Left renal pelvis (tissue), 4 donors: Measurements from ENCODE around the gene ADGRB2. TPM values are rescaled to one million over a fixed set of nuclear protein-coding genes. Genes with fewer than 3 reads are reported as not detected.

Source experiments
- DNase-seq, 4 donors: peaks; one replicate each; pipeline ENCODE4 v3.0.0-alpha.2; 2013; ENCODE audit warnings: low read depth in 4 of 4, low spot score in 3 of 4
- polyA plus RNA-seq, 4 donors: library from polyadenylated mRNA; unstranded; fragments of 120-200 nt; gene quantifications; one replicate each; pipeline ENCODE4 v1.2.1, GENCODE V29; 2013; ENCODE audit not compliant: insufficient read length in 4 of 4

Gene ADGRB2
- polyA plus RNA-seq, 4 donors, result 12.0 to 26.6 (median 15.8) TPM

DNA sequence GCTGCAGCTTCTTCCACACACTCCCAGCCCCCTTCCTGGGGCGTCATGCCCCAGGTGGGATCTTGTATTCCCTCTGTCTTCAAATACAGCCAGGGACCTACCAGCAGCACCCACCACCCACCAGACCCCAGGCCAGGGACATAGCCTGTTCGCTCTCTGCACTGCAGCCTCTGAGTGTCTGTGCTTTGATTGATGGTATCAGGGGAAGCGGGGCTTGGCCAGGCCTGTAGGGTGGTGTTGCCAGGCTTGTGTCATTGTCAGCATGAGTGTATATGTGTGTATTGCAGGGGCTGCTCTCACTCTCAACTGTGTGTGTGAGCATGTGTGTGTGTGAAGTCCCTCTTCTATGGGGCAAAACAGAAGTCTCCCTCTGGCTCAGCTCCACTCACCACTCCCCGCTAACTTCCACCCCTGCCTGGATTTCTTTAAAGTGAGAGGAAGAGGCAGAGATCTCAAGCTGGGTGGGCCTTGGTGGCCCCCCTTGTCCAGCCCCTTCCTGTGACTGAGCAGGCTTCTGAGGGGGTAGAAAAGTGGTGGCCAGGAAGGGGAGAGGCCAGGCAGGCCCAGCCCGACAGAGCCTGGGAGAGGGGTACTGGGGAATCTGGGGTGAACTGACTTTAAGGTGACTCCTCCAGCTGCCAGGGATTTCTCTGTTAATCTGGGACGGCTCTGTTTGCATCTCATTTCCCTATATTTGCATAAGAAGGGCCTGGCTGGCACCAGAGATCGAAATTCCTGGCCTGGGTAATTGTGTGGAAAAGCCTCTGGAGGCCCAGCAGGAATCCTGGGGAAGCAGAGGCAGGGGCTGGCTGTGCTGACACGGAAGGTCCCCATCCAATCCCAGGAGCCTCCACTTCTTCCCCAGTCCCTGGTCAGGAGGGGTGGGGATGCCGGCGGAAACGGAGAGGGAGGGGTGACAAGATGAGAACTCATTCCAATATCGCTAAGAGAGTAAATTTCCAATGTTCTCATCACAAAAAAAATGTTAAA, 18.6 kb upstream of the ADGRB2 start:
- DNase-seq, result no peak

DNA sequence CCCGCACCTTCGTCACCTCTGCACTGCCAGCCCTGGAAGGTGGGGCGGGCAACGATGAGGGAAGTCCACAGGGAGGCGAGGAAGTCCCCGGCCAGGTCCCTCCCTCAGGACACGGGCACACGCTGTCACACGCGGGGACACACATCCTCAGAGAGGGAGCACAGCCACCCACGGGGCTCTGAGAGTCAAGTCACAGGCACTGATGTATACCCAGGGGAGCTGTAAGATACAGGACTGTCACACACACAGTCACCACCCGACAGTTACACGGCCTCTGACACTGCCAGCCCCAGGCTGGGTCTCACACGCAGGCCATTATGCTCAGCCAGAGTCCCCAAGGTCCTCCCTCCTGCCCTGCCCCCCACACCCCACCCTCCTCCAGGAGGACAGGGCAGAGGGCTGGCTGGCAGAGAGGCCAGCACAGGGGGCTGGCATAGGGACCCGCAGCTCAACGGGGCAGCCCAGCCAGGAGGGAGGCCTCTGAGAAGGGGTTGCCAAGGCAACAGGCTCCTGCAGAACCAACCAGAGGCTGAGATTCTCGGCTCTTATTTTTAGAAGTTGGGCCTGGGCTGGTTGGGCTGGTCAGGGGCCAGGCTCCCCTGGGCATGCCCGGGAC, 17.7 kb upstream of the ADGRB2 start:
- no peak for DNase-seq

DNA sequence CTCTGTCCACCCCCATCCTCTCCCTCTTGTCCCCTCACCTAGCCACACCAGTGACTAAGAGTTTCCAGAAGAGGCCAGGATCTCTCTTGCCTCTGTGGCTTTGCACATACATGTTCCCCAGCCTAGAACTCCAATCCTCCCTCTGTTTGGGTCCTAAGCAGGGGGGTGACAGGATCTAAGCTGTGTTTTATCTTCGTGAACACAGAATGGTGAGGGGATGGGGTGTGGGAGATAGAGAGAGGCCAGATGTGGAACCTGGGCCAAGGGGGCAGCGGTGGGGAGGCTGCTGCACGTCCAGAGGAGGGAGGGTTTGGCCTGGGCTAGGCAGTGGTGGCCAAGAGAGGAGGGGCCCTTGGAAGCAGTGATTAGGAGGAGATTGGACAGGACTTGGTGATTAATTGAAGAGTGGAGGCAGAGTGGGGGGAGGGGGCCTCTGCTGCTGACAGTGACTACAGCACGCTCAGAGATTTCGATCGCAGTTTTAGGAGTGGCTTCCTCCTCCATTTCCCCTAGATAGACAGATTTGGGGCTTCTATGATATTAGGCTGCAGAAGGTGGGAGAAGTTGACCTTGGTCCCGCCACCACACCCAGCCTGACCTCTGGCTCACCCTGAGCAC, 17.1 kb upstream of the ADGRB2 start:
- DNase-seq, result no peak

DNA sequence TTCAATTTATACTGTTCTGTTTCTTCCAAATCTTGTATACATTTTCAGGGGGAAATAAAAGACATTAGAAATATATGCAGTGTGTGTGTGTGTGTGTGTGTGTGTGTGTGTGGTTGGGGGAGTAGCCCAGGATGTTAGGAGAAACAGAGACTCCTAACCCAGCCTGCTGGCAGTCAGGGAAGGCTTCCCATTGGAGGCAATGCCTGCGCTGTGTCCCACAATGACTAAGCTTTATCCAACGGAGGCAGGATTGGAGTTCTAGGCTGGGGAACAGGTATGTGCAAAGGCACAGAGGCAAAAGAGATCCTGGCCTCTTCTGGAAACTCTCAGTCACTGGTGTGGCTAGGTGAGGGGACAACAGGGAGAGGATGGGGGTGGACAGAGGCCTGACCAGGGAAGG, 16.5 kb upstream of the ADGRB2 start:
- DNase-seq, result no peak

DNA sequence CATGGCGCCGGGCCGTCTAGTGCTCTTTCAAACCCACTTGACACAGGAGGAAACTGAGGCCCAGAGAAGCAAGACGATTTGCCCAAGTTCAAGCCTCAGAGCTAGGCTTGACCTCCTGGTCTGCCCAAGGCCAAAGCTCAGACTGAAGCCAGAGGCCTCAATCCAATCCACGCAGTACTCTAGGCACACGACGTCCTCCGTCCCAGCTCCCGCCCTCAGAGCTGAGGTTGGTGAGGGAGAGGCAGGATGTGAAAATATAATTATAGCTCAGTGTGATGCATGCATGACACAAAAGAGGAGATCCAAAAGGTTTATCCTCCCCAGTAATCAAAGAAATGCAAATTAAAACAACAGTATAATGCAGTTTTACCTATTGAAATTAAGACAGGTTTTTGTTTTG, 15.5 kb upstream of the ADGRB2 start:
- no peak for DNase-seq

DNA sequence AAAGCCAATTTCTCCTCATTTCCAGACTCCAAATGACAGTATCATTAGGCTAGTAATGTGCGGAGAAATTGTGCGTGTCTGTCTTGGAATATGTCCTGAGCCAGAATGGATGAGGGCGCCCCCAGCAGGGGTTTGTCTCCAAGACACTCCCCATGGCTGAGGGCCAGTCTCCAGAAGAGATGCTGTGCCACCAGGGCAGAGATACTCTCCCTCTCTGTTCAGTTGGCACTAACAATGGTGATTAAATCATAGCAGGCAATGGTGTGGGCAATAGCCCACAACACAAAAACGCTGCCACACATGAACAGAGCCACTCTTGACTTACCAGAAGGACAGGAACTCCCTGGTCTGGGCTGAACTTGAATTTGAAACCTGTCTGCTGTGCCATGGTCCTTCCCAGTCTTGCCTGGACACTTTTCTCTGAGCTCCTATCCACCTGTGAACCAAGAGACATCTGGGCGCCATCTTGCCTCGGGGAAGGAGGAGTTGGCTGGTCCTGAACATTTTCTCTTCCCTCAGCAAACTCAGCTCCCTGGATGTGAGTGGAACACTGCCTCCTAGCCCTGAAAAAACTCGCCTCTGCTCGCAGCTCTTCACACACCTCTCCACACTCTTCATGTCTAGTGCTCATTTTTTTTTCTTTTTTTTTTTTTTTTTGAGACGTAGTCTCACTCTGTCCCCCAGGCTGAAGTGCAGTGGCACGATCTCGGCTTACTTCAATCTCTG, 14.8 kb upstream of the ADGRB2 start:
- DNase-seq, result no peak

DNA sequence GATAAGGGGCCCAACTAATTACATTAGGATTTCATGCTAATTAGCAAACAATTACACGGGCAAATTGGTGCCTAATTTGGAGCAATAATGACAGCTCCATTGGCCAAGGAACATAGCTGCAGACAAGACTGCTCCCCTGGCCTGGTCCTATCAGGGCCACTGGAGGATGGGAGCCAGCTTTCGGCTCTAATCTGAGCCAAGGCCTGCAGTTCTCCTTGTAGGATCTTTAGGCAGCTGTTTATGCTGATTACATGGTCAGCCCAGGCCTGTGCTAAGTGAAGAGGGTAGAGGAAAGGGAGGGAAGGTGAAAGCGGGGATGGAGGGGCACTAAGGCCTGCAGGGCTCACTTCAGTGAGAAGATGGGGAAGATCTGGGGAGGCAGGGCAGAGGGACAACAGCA, 12.4 kb upstream of the ADGRB2 start:
- DNase-seq, result no peak

DNA sequence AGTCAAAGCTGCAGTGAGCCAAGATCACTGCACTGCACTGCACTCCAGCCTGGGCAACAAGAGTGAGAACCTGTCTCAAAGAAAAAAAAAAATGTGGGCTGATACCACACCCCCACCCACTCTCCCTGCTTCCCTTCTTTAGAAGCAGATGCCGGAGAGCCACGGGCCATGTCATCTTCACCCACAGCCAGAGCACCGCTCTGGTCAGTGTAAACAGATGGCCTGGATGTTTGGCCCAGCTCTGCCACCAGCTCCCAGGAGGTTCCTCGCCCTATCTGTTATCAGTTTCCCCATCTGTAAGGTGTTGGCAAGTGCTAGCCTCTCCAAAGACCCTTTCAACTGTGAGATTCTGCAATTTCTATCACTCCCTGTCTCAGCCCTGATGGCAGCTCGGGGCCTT, 11.9 kb upstream of the ADGRB2 start:
- DNase-seq, result no peak

DNA sequence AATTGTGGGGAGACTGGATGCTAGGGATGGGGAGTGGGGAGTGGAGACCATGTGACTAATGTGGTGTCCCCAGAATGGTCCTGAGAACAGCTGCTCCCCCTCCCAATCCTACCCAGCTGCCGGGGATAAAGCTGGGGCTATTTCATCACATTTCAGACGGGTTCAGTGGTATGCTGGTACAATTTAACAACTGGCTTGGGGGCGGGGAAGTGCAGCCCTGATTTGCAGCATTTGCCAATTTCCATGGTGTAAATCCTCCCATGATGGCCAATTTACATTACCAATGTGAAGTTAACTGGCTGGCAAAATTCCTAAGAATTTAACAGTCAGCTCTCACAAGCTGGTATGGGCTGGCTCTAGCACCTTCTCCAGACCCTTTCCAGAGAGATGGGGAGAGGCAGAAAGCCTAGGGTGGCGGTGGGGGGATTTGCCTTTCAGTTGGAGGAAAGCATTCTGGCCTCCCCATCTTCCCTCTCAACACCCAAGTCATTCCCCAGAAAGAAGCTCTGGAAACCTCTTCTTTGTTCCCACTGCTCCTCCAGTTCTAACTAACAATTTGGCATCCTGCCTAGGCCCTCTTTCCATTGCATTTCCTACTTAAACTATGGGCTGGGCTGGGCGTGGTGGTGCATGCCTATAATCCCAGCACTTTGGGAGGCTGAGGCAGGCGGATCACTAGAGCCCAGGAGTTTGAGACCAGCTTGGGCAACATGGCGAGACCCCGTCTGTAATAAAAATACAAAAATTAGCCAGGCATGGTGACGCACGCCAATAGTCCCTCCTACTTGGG, 11.3 kb upstream of the ADGRB2 start:
- no peak for DNase-seq

DNA sequence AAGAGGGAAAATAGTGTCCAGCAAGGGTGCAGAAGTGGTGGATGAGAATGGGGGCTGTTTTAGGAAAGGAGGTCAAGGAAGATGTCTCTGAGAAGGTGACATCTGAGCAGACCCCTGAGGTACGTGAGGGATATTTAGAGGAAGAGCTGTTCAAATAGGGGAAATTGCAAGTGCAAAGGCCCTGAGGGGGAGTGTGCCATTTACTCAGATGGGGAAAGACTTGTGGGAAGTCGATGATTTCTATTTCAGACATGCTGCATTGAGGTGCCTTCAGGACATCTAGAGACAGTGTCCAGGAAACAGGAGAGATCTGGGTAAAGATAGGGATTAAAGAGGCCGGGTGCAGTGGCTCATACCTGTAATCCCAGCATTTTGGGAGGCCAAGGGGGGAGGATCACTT, 10.4 kb upstream of the ADGRB2 start:
- DNase-seq, result no peak

DNA sequence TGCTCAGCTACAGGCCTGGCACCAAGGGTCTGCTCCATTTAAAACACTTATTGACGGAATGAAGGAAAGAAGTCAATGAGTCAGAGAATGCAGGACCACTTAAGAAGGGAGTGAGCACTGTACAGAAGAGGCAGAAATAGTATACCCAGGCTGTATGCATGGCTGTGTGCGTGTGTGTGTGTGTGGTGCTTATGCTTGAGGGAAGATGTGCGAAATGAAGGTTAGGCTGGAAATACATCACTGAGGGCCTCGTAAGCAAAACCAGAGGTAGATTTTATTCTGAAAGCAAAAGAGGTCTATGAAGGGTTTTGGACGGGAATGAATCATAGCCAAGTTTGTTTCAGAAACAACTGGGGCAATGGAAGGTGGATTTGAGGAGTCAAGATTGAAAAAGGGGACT, 9.7 kb upstream of the ADGRB2 start:
- no peak for DNase-seq

DNA sequence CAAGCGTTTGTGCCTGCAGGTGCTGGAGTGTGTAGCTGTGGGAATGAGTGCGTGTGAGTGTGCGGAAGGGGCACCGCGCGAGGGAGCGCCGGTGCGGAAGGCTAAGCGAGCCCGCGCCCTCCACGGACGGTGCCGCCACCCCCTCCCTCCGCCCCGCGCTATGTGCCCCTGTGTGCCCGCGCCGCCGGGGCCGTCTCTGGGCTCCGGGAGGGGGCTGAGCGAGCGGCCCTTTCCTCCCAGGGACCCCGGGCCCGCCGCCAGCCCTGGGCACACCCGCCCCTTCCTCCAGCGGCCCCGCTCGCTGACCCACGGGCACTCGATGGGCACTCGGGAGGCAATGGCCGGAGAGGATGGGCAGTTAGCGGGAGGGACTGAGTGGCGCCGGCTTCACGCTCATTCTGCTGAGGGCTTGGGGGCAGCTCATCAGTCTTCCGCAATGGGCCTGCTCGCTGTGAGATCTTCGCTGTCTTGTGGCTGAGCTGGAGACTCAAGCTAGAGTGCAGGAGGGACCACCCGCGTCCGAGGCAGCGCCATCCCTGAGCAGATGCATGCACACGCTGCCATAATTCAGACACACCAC, 8.6 kb upstream of the ADGRB2 start:
- no peak for DNase-seq

DNA sequence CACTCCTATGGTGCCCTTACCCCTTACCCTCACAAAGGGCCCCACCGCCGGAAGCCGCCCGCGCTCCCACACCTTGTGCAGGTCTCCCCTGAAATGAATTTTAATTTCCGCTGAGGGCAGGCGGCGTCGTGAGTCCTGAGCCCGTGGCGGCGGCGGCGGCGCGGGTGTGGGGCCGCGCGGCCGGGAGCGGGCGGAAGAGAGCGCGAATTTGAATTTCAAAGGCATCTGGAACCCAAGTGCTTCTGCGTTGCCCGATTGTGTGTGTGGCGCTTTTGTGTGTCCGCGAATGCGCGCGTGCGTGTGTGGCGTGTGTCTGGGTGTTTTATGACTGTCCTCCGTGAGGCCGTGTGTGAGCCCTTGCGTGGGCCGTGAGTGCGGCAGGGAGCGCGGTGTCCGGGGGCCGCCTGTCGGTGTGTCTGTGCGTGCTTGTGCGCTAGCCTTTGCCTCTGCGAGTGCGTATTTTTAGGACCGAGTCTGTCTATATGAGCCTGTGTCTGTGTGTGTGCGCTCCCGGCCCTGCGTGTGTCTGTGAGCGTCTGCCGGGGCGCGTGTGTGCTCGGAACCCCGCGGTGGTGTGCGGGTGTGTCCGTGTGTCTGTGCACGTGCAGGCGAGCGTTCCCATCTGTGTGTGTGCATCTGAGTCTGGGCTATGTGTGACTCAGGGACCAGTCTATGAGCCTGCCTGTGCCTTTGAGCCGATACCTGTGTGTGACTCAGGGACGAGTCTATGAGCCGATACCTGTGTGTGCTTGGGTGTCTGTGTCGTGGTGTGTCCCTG, 7.9 kb upstream of the ADGRB2 start:
- DNase-seq, result no peak

DNA sequence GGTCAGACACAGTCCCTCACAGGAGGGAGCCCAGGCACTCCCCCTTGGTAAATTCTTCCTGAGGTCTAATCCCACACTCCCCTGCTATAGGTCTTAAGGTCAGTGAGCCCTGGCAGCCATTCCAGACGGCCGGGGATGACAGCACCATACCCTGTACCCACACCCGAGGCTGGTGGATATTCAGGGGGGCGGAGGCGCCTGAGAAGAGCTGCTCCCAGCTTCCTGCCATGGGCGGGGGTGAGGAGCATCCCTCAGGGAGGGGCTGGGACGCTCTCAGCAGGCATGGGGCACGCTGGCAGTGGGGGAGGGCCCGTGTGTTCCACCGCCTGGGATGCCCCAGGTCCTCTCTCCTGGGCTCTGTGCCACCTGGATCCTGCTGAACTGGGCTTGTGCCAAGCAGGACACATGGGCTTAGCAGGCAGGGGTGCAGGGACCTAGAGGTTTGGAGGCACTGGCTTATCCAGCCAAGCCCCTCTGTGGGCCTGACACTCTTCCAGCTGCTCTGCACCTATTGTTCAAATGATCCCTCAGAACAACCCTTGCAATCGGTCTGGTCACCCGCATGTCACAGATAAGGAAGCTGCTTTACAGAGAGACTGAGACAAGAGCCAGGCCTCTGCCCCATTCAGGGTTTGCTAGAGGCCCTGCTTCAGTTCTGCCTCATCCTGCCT, 5.7 kb upstream of the ADGRB2 start:
- DNase-seq, result no peak

DNA sequence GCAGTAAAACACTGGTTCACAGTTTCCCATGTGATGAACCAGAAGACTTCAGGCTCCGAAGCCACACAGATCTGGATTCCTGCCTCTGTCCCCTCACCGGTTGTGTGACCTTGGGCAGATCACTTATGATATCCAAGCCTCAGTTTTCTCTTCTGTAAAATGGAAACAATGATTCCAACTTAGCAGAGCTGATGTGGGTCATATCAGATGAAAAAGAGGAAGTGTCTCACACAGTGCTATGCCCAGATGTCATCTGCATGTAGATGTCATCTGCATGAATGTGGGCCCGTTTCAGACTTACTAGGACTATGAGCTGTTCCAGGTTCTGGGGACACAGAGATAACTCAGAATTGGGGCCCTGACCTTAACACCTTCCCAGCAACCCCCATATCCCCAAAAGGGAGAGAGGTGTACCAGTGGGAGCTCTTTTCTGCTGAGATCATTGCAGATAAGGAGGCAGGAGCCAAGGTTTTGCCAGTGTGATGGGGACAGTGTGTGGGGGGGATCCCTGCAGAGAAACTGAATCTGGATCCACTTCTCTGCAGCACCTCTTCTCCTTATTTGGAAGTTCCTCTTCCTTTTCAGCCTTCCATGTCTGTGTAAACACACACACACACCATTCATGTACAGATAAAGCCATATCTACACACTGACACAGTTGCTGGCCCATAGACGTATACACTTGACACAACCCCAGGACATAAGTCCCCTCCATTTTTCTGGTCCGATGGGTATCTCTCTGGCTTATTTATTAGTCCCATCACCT, 5.0 kb upstream of the ADGRB2 start:
- no peak for DNase-seq

DNA sequence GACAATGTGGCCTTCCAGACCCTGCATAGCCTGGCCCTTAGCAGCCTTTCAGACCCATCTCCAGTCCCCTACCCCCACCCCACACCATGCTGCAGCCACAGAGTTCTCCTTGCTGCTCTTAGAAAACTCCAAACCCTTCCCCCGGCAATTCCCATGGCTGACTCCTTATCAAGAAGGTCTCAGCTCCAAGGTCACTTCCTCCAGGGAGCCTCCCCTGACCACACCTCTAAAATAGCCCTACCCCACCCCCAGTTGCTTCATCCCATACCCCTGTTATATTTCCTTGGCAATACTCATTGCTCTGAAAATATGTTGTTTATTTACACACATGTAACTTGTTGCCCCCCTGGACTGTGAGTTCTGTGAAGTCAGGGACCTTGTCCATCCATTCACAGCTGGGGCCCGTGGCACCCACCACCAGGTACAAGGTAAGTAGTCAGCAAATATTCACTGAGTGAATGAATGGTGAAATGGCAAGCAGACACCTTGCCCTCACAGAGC, 4.3 kb upstream of the ADGRB2 start:
- no peak for DNase-seq

DNA sequence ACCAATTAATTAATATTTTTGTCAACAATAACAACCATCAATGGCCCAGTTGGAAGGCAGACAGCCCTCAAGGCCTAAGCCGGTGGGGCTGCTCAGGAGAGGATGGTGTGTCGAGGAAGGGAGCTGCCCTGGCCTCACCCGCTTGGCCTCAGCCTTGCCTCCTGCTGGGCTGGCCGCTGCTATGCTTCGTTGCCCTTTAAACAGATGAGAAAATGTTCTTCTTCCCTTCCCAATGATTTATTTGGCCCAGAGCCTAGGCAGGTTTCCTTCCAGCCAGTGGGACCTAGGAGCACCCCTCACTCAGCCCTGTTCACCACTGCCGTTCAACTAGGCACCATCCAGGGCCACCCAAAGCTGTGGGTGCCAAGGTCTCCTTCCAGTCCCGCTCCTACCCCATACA, 3.1 kb upstream of the ADGRB2 start:
- DNase-seq, result no peak

DNA sequence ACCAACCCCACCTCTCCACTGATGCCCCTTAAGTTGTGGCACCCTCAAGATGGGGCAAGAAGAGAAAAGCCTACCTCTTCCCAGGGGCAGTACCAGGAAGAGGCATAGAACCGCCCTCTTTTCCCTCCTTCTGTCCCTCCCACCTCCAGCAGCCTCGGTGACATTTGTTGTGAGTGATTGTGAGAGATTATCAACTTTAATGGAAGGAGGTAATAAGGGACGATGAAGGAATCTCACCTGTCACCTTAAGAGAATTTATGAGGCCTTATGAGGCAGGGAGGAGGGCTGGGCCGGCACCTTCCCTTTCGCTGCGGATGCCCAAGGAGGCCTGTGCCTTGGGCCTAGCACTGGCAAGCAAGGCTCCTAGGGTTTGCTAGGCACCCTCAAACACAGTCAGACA, 1.4 kb upstream of the ADGRB2 start:
- no peak for DNase-seq
